Stimulated activated naive CD4-positive, alpha-beta T cell treated with Interleukin-2 at 50 U/mL for 16 hours (primary cell): ENCODE data around the gene ANAPC7.
"Not testable (repeated sequence)": the region's sequence is repeated elsewhere in the genome, so short reads cannot be mapped to it uniquely, and the experiment has no call there.

ENCODE experiments used
- DNase-seq: peaks from one replicate; lab custom pipeline; 2025; lab: John Stamatoyannopoulos, UW

The ANAPC7 gene, protein sequence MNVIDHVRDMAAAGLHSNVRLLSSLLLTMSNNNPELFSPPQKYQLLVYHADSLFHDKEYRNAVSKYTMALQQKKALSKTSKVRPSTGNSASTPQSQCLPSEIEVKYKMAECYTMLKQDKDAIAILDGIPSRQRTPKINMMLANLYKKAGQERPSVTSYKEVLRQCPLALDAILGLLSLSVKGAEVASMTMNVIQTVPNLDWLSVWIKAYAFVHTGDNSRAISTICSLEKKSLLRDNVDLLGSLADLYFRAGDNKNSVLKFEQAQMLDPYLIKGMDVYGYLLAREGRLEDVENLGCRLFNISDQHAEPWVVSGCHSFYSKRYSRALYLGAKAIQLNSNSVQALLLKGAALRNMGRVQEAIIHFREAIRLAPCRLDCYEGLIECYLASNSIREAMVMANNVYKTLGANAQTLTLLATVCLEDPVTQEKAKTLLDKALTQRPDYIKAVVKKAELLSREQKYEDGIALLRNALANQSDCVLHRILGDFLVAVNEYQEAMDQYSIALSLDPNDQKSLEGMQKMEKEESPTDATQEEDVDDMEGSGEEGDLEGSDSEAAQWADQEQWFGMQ

DNA sequence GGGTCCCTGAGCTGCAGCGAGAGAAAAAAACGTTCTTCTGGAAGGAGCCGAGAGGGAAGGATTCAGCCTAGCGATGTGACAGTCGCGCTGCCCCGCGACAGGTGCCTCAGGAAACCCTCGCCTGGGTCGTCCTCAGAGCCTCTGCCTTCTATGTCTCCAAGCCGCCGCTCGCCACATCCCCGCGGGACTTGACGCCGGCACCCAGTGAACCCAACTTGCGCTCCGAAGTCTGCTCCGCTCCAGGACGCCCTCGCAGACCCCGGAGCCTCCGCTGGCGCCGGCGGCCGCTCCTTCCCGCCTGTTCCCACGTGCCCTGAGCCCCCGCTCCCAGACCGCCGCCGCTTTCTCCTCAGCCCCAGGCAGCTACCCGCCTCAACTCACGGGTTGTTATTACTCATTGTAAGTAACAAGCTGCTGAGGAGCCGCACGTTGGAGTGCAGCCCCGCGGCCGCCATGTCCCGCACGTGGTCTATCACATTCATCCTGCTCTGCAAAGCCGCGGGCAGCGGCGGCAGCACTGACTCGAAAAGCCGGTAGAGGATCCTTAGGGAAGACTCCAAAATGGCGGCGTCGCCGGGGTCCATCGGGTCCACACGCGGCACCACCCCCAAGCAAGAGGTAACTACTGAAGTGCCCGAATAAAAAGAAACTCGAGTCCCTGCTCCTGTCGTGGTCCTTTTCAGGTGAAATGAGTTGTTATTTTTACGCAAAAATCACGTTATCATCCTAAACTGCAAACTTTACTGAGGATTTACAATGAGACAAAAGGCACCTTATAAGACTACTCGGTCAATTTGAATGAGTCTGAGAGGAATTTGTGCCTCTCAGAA lies at the start of gene ANAPC7:
ANAPC7 (minus strand) TSS at position 563 of the 830 bp plus-strand sequence; CDS start at position 482, 81 bp downstream.
- DNase-seq = peak; percentile 78

DNA sequence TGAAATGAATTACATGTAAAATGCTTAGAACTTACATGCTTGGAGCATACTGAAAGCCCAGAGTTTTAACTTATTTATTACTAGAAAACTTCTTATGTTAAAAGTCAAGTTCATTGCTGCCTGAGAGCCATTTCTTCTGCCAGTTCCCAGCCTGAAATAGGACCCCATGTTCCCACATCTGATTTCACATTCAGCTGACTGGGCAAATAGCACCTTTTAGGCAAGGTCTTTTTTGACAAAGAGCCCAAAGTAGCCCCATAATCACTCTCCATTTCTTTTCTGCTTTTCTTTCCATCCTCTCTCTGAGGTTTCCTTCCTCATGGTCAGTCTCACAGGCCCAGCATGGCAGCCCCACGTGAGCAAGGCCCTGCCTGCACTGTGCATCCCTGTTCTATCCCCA lies 47.8 kb upstream of the ANAPC7 start:
- DNase-seq = no peak

DNA sequence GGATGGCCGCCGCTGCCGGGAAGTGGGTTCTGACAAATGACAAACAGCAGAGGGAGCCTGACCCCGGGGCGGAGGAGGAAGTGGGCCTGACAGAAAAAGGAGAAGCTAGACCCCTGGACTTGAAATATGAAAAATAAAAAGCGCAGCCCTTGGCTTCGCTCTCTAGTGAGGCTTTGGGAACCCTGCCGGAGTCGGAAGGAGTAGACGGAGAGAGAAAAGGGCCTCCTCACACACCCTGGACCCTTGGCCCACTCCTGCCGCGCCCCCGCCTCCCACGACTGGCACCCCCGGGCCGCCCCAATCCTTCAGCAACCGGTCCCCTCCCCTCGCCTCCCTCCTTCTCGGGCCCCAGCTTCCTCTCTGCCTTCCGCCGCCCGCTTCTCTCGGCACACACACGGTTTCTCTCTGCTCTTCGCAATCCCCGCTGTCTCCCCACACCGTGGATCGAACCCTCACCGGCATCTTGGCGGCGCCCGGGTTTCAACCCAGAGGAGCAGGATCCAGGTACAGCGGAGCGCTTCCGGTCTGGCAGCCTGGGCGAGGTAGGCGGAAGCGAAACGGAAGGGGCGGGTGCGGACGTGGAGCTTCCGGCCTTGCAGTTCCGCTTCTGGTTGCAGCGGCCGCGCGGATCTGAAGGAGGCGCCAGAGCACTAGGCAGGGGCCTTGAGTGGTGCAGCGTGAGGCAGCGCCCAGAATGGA lies 46.4 kb upstream of the ANAPC7 start, which contains the start of gene ARPC3:
ARPC3 (minus strand) TSS at position 539 of the 699 bp plus-strand sequence; CDS start at position 462, 77 bp downstream.
- DNase-seq = peak; percentile 94

DNA sequence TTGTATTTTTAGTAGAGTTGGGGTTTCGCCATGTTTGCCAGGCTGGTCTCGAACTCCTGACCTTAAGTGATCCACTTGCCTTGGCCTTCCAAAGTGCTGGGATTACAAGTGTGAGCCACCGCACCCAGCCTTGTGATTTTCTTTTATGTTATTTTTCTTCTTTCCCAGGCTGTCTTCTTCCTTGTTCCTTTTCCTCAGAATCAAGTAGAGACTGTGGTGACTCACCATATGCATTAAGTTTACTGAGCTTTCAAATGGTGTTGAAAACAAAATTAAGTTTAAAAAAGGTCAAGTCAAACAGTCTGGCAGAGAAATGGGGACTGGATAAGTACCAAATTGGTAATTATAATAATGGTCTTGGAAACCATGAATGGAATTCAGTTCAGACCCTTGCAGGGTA lies 40.9 kb upstream of the ANAPC7 start:
- no peak for DNase-seq

DNA sequence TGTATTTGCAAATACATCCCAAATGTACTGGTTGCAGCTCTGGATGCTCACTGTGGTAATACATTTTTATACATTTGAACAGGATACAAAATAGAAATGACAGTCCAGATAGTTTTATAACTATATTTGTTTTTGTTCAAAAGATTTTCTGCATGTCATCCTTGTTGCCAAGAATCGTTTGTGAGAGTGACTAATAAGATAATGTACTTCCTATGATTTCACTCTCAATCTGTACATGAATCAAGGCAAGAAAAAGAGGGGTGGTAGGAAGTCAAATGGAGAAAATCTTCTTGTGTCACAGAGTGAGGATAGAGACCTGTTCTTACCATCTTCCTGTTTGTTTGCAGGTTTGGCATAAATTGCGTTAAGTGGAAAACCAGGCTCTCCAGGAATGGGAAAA lies 32.7 kb upstream of the ANAPC7 start:
- no peak for DNase-seq

DNA sequence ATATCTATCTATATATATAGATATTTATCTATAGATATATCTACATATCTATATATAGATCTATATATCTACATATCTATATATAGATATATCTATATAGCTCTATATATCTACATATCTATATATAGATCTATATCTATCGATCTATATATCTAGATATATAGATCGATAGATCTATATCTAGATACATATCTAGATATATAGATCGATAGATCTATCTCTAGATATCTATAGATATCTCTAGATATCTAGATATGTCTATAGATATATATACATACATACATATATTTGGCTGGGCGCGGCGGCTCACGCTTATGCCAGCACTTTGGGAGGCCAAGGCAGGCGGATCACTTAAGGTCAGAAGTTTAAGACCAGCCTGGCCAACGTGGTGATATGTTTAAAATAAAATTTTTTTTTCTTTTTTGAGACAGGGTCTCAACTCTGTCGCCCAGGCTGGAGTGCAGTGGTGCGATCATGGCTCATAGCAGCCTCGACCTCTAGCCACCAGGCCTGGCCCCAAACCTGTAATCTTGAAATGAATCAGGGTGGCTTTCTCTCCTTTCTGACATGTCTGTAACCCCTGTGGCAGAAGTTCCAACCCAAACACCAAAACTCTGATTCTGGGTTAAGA lies 28.6 kb upstream of the ANAPC7 start:
- no peak for DNase-seq

DNA sequence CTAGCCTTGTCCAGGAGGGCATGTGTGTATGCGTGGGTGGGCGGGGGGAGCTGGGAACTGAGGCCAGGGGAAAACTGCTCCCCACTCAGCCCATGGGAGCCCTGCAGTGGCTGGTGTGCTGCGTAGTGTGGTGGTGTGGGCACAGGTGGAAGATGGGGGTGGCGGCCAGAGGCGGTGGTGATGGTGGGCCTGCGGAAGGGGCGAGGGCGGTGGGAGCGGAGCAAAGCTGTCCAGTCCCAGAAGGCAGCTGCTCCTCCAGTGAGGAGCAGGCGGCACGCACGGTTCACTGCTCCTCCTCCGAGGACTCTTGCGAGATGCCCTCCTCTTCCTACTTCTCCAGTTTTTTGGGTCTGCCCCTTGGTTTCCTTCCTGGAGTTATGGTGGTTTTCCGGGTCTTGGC lies 26.2 kb upstream of the ANAPC7 start:
- not testable (repeated sequence) for DNase-seq

DNA sequence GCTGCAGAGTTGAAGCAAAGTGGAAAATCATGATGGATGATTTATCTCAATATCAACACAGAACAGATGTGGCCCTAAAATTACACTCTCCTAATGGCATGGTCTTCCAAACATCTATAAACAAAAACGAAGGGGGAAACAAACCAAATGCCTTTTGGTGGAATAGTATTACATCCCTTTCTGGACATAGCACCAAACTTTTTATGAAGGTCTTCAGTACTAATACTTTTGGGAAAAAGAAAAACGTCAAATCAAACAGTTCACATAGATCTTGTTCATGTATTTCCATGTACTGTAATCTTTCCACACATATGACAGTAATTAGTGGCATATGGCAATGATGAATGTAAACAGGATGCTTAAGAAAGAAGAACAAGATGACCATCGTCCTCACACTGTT lies 22.9 kb upstream of the ANAPC7 start:
- DNase-seq = no peak

DNA sequence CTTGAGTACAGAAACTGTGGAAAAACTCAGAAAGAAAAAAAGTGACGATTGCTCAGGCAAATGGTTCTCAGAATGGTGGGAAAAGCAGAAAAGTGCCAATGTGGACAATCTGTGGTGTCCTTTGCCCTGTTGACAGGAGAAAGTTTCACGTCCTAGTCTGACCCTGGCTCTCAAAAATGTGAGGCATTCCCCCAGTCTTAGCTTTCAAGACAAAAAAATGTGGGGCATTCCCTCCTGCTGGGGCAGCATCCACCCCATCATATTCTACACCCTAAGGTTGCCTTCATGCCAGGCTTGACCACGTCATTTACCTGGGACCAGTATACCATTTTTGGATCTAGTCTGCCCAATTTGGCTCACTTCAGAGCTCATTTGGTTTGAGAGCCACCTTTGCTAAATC lies 20.7 kb upstream of the ANAPC7 start:
- no peak for DNase-seq

DNA sequence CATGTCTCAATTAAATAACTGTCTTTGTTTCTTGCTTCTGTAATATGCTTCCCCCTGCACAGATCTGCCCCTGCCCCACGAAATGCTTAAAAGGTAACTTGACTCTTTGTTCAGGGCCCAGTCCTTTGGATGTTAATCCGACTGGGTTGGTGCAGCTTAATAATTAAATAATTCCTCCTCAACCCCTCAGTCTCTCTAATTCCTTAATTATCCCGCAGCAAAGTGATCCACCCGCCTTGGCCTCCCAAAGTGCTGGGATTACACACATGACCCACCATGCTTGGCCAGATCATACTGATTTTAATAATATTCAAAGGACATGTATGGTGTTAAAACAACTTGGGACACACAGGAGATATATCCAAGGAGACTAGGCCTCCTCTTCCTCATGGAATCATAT lies 18.2 kb upstream of the ANAPC7 start:
- no peak for DNase-seq

DNA sequence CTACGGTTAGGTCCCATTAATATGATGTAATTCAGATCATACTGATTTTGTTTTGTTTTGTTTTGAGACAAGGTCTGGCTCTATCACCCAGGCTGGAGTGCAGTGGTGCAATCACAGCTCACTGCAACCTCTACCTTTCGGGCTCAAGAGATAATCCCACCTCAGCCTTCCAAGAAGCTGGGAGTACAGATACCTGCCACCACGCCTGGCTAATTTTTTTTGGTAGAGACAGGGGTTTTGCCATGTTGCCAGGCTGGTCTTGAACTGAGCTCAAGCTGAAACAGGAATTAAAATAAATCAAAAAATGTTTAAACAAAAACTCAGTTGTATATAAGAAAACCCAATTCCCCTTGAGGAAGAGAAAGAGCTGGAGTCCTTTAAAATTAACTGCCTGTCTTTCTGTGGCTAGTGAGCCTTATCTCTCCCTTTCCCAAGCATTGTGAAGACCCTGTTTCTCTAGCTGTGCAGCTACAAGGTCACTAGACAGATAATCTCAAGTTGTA lies 17.7 kb upstream of the ANAPC7 start:
- DNase-seq = no peak

DNA sequence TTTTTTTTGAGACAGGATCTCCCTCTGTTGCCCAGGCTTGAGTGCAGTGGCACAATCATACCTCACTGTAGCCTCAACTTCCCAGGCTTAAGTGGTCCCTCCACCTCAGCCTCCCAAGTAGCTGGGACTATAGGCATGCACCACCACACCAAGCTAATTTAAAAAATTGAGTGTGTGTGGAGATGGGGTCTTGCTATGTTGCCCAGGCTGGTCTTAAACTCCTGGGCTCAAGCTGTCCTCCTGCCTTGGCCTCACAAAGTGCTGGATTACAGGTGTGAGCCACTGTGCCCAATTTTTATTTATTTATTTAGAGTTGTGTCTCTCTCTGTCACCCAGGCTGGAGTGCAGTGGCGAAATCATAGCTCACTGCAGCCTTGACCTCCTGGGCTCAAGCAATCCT lies 17.1 kb upstream of the ANAPC7 start:
- DNase-seq = not testable (repeated sequence)

DNA sequence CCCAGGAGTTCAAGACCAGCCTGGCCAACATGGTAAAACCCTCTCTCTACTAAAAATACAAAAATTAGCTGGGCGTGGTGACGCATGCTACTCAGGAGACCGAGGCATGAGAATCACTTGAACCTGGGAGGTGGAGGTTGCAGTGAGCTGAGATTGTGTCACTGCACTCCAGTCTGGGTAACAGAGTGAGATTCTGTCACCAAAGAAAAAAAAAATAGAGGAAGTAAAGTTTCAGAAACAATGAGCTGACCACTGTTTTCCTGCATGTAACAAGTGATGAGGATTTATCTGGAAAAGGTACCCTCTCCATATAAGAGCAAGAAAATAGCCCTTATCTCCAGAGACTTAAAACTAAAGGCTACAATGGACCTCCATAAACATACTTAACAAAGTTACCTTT lies 13.6 kb upstream of the ANAPC7 start:
- DNase-seq = not testable (repeated sequence)

DNA sequence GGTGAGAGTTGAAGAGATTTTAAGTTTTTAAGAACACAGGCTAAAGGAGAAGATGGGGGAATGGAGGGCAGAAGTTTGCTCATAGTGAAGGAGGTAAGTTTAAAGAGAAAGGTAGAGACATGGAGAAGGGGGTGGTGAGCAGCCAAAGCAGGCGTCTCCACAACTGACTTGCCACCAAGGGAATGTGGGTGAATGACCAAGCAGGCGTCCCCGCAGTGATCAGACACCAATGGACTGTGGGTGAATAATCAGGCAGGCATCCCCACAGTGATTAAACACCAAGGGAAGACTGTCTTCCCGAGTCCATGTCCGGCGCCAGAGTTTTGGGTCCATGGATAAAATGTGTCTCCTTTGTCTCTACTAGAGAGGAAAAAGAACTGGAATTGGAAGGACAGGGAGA lies 6.6 kb upstream of the ANAPC7 start:
- not testable (repeated sequence) for DNase-seq

DNA sequence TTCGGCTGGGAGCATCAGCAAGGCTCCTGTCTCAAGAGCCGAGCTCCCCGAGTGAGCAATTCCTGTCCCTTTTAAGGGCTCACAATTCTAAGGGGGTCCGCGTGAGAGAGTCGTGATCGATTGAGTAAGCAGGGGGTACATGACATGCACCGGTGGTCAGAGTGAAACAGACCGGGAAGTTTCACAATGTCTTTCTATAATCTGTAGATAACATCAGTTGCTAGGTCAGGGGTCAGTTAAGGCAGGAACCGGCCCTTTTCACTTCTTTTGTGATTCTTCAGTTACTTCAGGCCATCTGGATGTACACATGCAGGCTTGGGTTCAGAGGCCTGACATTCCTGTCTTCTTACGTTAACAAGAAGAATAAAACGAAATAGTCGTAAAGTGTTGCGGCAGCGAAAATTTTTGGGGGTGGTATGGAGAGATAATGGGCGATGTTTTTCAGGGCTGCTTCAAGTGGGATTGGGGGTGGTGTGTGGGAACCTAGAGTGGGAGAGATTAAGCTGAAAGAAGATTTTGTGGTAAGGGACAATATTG lies 1.7 kb upstream of the ANAPC7 start:
- DNase-seq = not testable (repeated sequence)

DNA sequence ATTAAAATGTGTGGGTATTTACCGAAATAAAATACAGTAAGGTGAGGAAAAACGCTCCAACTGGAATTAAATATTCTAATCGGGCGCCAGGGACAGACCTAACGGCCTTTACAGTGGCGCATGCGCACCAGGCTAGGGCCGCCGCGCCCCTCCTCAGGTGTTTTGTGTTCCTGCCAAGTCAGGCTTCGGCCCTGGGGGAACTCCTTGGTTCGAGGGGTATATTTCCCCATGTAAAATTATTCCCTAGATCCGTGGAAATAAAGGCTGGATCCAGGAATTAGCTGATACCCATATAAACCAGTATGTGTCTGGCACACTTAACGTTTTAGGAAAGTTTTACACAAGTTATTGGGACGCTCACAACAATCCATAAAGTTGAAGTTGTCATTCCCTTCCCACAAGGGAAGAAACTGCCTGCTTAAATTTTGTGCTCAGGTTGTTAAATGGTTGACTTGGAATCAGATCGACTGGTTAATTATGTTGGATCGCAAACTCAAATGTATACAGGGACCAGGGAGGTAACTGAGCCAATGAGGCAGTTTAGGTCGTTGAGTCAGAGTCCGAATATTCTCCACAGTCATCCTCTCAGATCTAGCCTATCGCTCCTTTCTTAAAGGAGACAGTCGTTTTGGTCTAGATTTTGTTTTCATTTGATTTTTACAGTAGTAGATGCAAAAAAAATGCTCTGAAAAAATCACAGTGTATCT lies 621 bp upstream of the ANAPC7 start:
- DNase-seq = peak; percentile 63

DNA sequence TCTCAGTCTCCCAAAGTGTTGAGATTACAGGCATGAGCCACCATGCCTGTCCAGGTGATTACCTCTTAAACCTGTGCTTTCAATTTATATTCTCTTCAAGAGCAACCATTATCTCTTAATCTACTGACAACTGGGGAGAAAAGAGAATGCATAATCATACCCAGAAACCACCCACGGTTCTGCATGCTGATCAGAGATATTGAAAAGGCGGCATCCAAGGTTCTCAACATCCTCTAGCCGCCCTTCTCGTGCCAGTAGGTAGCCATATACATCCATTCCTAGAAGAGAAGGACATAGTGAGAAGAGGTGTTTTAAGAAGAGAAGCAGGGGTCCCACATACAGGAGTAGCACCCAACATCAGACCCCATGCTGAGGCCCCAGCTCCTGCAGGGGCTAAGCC lies 20.8 kb downstream of the ANAPC7 start:
- no peak for DNase-seq

DNA sequence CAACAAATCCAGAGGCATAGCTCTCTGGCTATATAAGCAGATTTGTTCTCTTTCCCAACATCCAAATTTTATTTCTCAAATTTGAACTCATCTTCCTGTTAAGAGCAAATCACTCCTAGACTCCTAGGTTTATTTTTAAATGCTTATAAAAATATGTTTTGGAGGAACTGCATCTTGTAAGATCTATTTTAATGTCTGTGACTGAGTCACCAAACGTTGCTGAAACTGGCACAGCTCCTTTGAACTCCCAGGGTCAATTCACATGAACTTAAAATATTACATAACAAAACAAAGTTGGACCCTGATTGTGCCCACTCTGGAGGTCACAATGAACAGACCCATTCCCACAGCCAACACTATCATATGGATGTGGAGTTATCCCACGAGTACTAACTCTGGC lies 23.9 kb downstream of the ANAPC7 start:
- DNase-seq = no peak

DNA sequence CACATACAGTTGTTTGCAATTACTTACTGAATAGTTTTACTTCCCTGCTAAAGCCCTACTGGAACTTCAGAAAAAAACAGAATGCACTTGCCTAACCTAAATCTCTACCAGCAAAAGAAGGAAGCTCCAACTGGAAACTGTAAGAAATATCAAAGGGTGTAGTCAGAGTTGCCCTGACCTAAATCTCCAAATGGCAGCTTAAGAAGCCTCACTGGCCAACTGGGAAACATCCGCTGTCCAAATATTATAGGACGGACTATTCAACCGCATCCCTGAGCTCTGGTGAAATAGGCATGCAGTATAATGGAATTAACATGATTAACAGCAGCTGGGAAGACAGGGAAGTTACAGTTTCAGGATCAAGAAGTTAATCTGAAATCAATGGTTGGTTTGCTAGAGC lies 24.3 kb downstream of the ANAPC7 start:
- DNase-seq = no peak

DNA sequence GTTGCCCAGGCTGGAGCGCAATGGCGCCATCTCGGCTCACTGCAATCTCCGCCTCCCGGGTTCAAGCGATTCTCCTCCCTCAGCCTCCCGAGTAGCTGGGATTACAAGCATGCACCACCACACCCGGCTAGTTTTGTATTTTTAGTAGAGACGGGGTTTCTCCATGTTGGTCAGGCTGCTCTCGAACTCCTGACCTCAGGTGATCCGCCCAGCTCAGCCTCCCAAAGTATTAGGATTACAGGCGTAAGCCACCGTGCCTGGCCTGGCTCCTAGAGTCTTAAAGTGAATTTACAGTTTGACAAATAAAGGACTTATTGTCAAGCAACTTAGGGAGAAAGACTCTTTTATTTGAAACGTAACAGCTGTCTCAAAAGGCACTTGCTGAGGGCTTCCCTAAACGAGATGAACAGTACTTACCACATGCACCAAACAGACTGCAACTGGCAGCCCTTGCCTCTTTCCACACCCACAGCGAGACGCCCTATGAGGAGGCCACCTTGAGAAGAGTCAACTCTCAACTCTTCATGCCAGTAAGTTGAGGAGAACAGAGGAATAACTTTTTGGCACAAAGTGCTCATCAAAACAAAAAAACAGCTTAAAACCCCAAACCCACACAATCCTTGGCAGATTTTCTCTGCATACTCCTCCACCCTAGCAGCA lies 25.2 kb downstream of the ANAPC7 start:
- DNase-seq = not testable (repeated sequence)
